Hepatocyte (in vitro differentiated cells): ENCODE data around the gene MYH7B. TPM values are rescaled to one million over a fixed set of nuclear protein-coding genes. Genes with fewer than 3 reads are reported as not detected.

Experiments used
- DNase-seq: peaks from one replicate; pipeline ENCODE4 v3.0.0-alpha.2; 2016; ENCODE audit warnings: low spot score
- H2AFZ ChIP-seq: fragments of 200-600 bp; sonication (generic); 2 replicates; pipeline ENCODE4 v1.6.0; 2016; ENCODE audit warnings: antibody characterized with exemption, mild to moderate bottlenecking
- H3K27ac ChIP-seq: fragments of 200-600 bp; sonication (generic); 2 replicates; pipeline ENCODE4 v1.5.1; 2016; ENCODE audit warnings: mild to moderate bottlenecking
- H3K27me3 ChIP-seq: fragments of 200-600 bp; sonication (generic); 2 replicates; pipeline ENCODE4 v1.6.1; 2016
- H3K36me3 ChIP-seq: fragments of 200-600 bp; sonication (generic); replicated peaks from 2 replicates; pipeline ENCODE4 v1.5.1; 2016; ENCODE audit warnings: low read depth; ENCODE audit not compliant: insufficient read depth
- H3K4me1 ChIP-seq: fragments of 200-600 bp; sonication (generic); 2 replicates; pipeline ENCODE4 v1.5.1; 2016; ENCODE audit warnings: mild to moderate bottlenecking, moderate library complexity; ENCODE audit not compliant: insufficient read depth
- H3K4me2 ChIP-seq: fragments of 200-600 bp; sonication (generic); 2 replicates; pipeline ENCODE4 v1.6.0; 2016
- H3K4me3 ChIP-seq: fragments of 200-600 bp; sonication (generic); 2 replicates; pipeline ENCODE4 v1.5.1; 2016; ENCODE audit warnings: mild to moderate bottlenecking
- H3K79me2 ChIP-seq: fragments of 200-600 bp; sonication (generic); 2 replicates; pipeline ENCODE4 v1.6.0; 2017; ENCODE audit warnings: mild to moderate bottlenecking
- H3K9me2 ChIP-seq: fragments of 200-600 bp; sonication (generic); replicated peaks from 2 replicates; pipeline ENCODE4 v1.6.0; 2017; ENCODE audit warnings: mild to moderate bottlenecking; ENCODE audit not compliant: insufficient read depth
- H3K9me3 ChIP-seq: fragments of 200-600 bp; sonication (generic); 2 replicates; pipeline ENCODE4 v1.5.1; 2016; ENCODE audit warnings: low read depth, mild to moderate bottlenecking
- H4K20me1 ChIP-seq: fragments of 200-600 bp; sonication (generic); 2 replicates; pipeline ENCODE4 v1.6.0; 2016; ENCODE audit warnings: mild to moderate bottlenecking; ENCODE audit not compliant: insufficient read depth, poor library complexity, severe bottlenecking
- CTCF ChIP-seq: fragments of 200-600 bp; sonication (generic); IDR thresholded peaks from 2 replicates; pipeline ENCODE4 v1.5.1; 2016; ENCODE audit warnings: antibody characterized with exemption, mild to moderate bottlenecking; ENCODE audit not compliant: poor library complexity
- EZH2 ChIP-seq: fragments of 200-600 bp; sonication (generic); IDR thresholded peaks from 2 replicates; pipeline ENCODE4 v1.6.1; 2016; ENCODE audit warnings: antibody characterized with exemption, mild to moderate bottlenecking, borderline replicate concordance
- EZH2phosphoT487 ChIP-seq: fragments of 200-600 bp; sonication (generic); IDR thresholded peaks from one replicate; pipeline ENCODE4 v1.6.1; 2018; ENCODE audit warnings: antibody characterized with exemption, mild to moderate bottlenecking, low read depth, moderate library complexity; ENCODE audit not compliant: unreplicated experiment, severe bottlenecking
- whole genome bisulfite sequencing: methylation state at CpG from one replicate; pipeline ENCODE4 v1.1.6; 2016; ENCODE audit warnings: low lambda C conversion rate; ENCODE audit errors: missing lambda C conversion rate; 5-methylcytosine and 5-hydroxymethylcytosine counted together
- polyA plus RNA-seq: library from polyadenylated mRNA; unstranded; fragments of >200 nt; fragmentation: Nextera tagmentation; extraction: Ambion mirVana; gene quantifications from 2 replicates; pipeline ENCODE4 v1.2.1, GENCODE V29; 2016
- total RNA-seq: library from RNA; depleted of rRNA; stranded (reverse); fragments of >200 nt; gene quantifications from 2 replicates; pipeline ENCODE4 v1.2.3, GENCODE V29; 2014

MYH7B gene
- total and polyA plus RNA-seq, 2 experiments from 2014 or later = 0.07 to 0.42 TPM

GRCh38 chr20:34987288-34988190 lies 31.9 kb downstream of the MYH7B start:
- H3K4me3 ChIP-seq = no peak overlapping the region
- H2AFZ ChIP-seq = no peak overlapping the region
- H3K9me3 ChIP-seq = no peaks in the 10 kb centered on the region
- no peak for DNase-seq
- H3K79me2 ChIP-seq = no peaks in the 10 kb centered on the region
- peaks cover 8% of the 10 kb centered on the region for H3K27me3 ChIP-seq
- WGBS = 84% methylated on average over 15 of the region's 15 CpGs
- TF ChIP-seq EZH2phosphoT487 (no peak), EZH2 (no peak), CTCF (no peak)
- H4K20me1 ChIP-seq = no peaks in the 10 kb centered on the region
- no peaks in the 10 kb centered on the region for H3K9me2 ChIP-seq
- H3K4me2 ChIP-seq = no peak overlapping the region
- H3K36me3 ChIP-seq = no peaks in the 10 kb centered on the region
- H3K27ac ChIP-seq = no peak overlapping the region
- no peaks in the 10 kb centered on the region for H3K4me1 ChIP-seq

GRCh38 chr20:34988191-34988540 lies 32.5 kb downstream of the MYH7B start:
- Histone ChIP-seq H3K4me3 (no peak overlapping the region), H3K79me2 (no peaks in the 10 kb centered on the region), H3K27me3 (peaks cover 6% of the 10 kb centered on the region), H2AFZ (no peak overlapping the region), H3K27ac (no peak overlapping the region), H3K9me2 (no peaks in the 10 kb centered on the region), H3K4me1 (no peaks in the 10 kb centered on the region), H3K36me3 (no peaks in the 10 kb centered on the region), H3K4me2 (no peak overlapping the region), H4K20me1 (no peaks in the 10 kb centered on the region), H3K9me3 (no peaks in the 10 kb centered on the region)
- DNase-seq = no peak
- 92% methylated on average over 12 of the region's 12 CpGs for WGBS
- TF ChIP-seq EZH2phosphoT487 (no peak), EZH2 (no peak), CTCF (no peak)

- Histone ChIP-seq H3K4me2 (no peak overlapping the region), H3K27ac (no peak overlapping the region), H3K9me3 (no peaks in the 10 kb centered on the region), H3K4me3 (no peak overlapping the region), H3K9me2 (no peaks in the 10 kb centered on the region), H2AFZ (no peak overlapping the region), H3K79me2 (no peaks in the 10 kb centered on the region), H3K27me3 (no peaks in the 10 kb centered on the region), H3K36me3 (no peaks in the 10 kb centered on the region), H3K4me1 (no peaks in the 10 kb centered on the region), H4K20me1 (no peaks in the 10 kb centered on the region)
- WGBS = 79% methylated on average over 4 of the region's 4 CpGs
- TF ChIP-seq EZH2phosphoT487 (no peak), EZH2 (no peak), CTCF (no peak)
- no peak for DNase-seq
Observed at GRCh38 chr20:34989118-34989517, 33.5 kb downstream of the MYH7B start.
